Uterus (tissue), 4 donors: ENCODE results near the gene SNAPC2. TPM values are rescaled to one million over a fixed set of nuclear protein-coding genes. Genes with fewer than 3 reads are reported as not detected.

Experiments
- DNase-seq, 2 donors: peaks; one replicate each; pipeline ENCODE4 v3.0.0-alpha.2; 2019 to 2020
- H3K27ac ChIP-seq, 2 donors: fragments of 200-600 bp; sonication (generic); 1 replicate in 1 of 2; 2 replicates in 1 of 2; pipeline ENCODE4 v1.5.1; 2016 to 2018
- H3K27me3 ChIP-seq, 2 donors: fragments of 200-600 bp; sonication (generic); one replicate each; pipeline ENCODE4 v1.5.1; 2018 to 2019; ENCODE audit warnings: control low read depth in 1 of 2
- H3K36me3 ChIP-seq, 2 donors: fragments of 200-600 bp; sonication (generic); one replicate each; pipeline ENCODE4 v1.5.1; 2019; ENCODE audit warnings: control low read depth in 1 of 2
- H3K4me1 ChIP-seq, 2 donors: fragments of 200-600 bp; sonication (generic); one replicate each; pipeline ENCODE4 v1.5.1; 2018 to 2019; ENCODE audit warnings: control low read depth in 1 of 2
- H3K4me3 ChIP-seq, 2 donors: fragments of 200-600 bp; sonication (generic); 1 replicate in 1 of 2; 2 replicates in 1 of 2; pipeline ENCODE4 v1.5.1; 2018 to 2019; ENCODE audit warnings: mild to moderate bottlenecking in 1 of 2
- H3K9me3 ChIP-seq, 2 donors: fragments of 200-600 bp; sonication (generic); one replicate each; pipeline ENCODE4 v1.5.1; 2019; ENCODE audit warnings: control low read depth in 1 of 2
- POLR2A ChIP-seq, 2 donors: fragments of 450-650 bp; IDR thresholded peaks; one replicate each; pipeline ENCODE4 v1.6.1; 2016; ENCODE audit warnings: antibody characterized with exemption in 2 of 2, mild to moderate bottlenecking in 1 of 2, moderate library complexity in 1 of 2
- intact Hi-C: fragments of 100-400 bp; cut with DNase I; formaldehyde crosslinking; loops from one replicate; pipeline ENCODE4 v1.15.1; 2023; ENCODE audit warnings: low total_unique reads
- total RNA-seq, 4 donors: library from RNA; depleted of rRNA in 3 of 4; stranded (reverse); fragments of >200 nt in 3 of 4; gene quantifications; one replicate each; pipeline versions ENCODE4 v1.1.0 to v1.2.4, GENCODE V29; 2014 to 2023
- TF ChIP-seq, protein P1 (sequence below), 4 experiments: fragments of 200-600 bp in 2 of 4; fragments of 450-650 bp in 2 of 4; sonication (generic) in 2 of 4; IDR thresholded peaks; one replicate each; pipeline ENCODE4 v1.5.1; 2016 to 2019; ENCODE audit warnings: antibody characterized with exemption in 4 of 4, mild to moderate bottlenecking in 2 of 4, moderate library complexity in 1 of 4
- donor health status: DM: yes; HTN: yes; CAD: no.

The SNAPC2 gene
- total RNA-seq, 4 donors from 2014 or later = 11.8 to 66.8 (median 19.0) TPM

- intact Hi-C loops = no loop called here
These were observed 14.9 kb upstream of the SNAPC2 start for GRCh38 chr19:7905268-7905667.

GRCh38 chr19:7905859-7906258 is 14.3 kb upstream of the SNAPC2 start:
- Histone ChIP-seq H3K9me3 (no peaks in the 10 kb centered on the region), H3K36me3 (no peaks in the 10 kb centered on the region), H3K27ac (no peak overlapping the region), H3K27me3 (no peaks in the 10 kb centered on the region), H3K4me3 (no peak overlapping the region), H3K4me1 (peaks cover 10 to 14% of the 10 kb centered on the region in 2 donors)
- intact Hi-C loops = no loop called here
- DNase-seq = no peak
- TF ChIP-seq, protein P1, sequence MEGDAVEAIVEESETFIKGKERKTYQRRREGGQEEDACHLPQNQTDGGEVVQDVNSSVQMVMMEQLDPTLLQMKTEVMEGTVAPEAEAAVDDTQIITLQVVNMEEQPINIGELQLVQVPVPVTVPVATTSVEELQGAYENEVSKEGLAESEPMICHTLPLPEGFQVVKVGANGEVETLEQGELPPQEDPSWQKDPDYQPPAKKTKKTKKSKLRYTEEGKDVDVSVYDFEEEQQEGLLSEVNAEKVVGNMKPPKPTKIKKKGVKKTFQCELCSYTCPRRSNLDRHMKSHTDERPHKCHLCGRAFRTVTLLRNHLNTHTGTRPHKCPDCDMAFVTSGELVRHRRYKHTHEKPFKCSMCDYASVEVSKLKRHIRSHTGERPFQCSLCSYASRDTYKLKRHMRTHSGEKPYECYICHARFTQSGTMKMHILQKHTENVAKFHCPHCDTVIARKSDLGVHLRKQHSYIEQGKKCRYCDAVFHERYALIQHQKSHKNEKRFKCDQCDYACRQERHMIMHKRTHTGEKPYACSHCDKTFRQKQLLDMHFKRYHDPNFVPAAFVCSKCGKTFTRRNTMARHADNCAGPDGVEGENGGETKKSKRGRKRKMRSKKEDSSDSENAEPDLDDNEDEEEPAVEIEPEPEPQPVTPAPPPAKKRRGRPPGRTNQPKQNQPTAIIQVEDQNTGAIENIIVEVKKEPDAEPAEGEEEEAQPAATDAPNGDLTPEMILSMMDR (IDR thresholded peaks at IDR 0.05) = no peak
- no peak for TF ChIP-seq POLR2A (IDR thresholded peaks at IDR 0.05)

More at GRCh38 chr19:7905268-7905667, 14.9 kb upstream of the SNAPC2 start:
- Histone ChIP-seq H3K9me3 (no peaks in the 10 kb centered on the region), H3K4me3 (no peak overlapping the region), H3K27me3 (no peaks in the 10 kb centered on the region), H3K36me3 (no peaks in the 10 kb centered on the region), H3K4me1 (peaks cover 10 to 14% of the 10 kb centered on the region in 2 donors), H3K27ac (no peak overlapping the region)
- TF ChIP-seq, protein P1 (IDR thresholded peaks at IDR 0.05) = no peak
- TF ChIP-seq POLR2A (IDR thresholded peaks at IDR 0.05) = no peak
- DNase-seq = no peak

DNA sequence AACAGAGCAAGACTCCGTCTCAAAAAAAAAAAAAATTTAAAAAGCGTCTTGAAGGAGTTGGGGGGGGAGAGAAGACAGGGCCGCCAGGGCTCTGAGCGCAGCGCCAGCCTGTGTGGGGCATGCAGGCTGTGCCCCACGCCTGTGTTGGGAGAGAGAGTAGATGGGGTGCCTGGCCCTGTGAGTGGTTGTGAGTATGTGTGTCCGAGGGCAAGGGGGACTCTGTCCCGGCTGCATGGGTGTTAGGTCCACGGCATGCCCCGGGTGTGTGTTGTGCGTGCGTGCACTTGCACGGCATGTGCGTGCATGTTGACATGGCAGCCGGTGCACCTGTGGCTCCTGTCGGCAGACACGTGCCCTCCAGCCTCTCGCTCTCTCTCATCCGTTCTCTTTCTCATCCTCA is 13.0 kb upstream of the SNAPC2 start:
- H3K9me3 ChIP-seq = no peaks in the 10 kb centered on the region
- no peak overlapping the region for H3K4me3 ChIP-seq
- DNase-seq = no peak
- TF ChIP-seq, protein P1 (IDR thresholded peaks at IDR 0.05) = no peak
- no peak for TF ChIP-seq POLR2A (IDR thresholded peaks at IDR 0.05)
- no peaks in the 10 kb centered on the region for H3K36me3 ChIP-seq
- H3K27ac ChIP-seq = no peak overlapping the region
- H3K27me3 ChIP-seq = no peaks in the 10 kb centered on the region
- peaks cover 10 to 14% of the 10 kb centered on the region in 2 donors for H3K4me1 ChIP-seq
- intact Hi-C loops = no loop called here

DNA sequence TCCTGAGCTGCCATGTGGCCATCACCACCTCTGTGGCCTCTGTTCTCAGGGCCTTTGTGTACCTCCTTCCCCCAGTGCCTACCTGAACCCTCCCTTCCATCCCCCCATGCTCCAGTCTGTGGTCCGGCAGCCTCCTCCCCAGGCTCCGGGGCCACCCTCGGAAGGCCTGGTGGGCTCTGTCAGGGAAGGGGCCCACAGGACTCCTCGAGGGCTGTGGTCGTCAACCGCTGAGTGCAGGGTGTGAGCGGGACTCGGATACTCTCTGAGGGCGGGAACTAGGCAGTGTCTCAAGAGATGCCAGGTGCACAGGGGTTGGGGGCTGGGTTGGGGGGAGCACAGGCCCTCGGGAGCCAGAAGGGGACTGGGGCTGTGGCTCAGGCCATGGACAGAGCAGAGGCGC is 12.6 kb upstream of the SNAPC2 start:
- peaks cover 10 to 14% of the 10 kb centered on the region in 2 donors for H3K4me1 ChIP-seq
- intact Hi-C loops = no loop called here
- TF ChIP-seq, protein P1 (IDR thresholded peaks at IDR 0.05) = no peak
- TF ChIP-seq POLR2A (IDR thresholded peaks at IDR 0.05) = no peak
- no peaks in the 10 kb centered on the region for H3K27me3 ChIP-seq
- H3K36me3 ChIP-seq = no peaks in the 10 kb centered on the region
- H3K27ac ChIP-seq = no peak overlapping the region
- H3K9me3 ChIP-seq = no peaks in the 10 kb centered on the region
- DNase-seq = no peak
- no peak overlapping the region for H3K4me3 ChIP-seq

DNA sequence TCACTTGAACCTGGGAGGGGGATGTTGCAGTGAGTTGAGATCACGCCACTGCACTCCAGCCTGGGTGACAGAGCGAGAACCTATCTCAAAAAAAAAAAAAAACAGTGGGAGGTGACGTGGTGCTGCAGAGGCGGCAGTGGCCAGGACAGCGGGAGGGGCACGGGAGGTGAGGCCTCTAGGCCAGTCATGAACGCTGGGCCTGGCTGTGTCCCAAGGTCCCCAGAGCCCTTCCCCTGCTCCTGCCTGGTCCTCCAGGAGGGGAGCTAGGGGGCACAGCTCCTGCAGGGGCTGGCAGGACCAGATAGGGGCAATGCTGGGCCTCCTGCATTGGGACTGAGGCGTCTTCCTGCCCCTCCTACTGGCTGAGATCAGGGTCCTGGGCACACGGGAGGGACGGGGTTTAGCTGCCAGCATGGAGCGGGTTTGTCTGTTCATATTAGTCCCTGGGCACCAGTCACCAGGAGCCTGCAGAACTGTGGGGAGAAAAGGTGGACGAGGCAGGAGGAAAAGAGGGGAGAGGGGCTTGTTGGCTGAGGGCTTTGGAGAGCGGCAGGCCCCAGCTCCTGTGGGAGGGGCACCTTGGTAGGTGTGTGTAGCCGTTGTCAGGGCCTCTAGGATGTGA is 11.9 kb upstream of the SNAPC2 start:
- H3K4me1 ChIP-seq = peaks cover 10% of the 10 kb centered on the region in 2 donors
- no peaks in the 10 kb centered on the region for H3K36me3 ChIP-seq
- TF ChIP-seq, protein P1 (IDR thresholded peaks at IDR 0.05) = no peak
- TF ChIP-seq POLR2A (IDR thresholded peaks at IDR 0.05) = no peak
- intact Hi-C loops = no loop called here
- H3K27me3 ChIP-seq = no peaks in the 10 kb centered on the region
- H3K27ac ChIP-seq = no peak overlapping the region
- H3K9me3 ChIP-seq = no peaks in the 10 kb centered on the region
- no peak for DNase-seq
- H3K4me3 ChIP-seq = no peak overlapping the region
